GM12874 (cell line): ENCODE results near the gene ACTL7B.

Experiments used
- CTCF ChIP-seq: IDR thresholded peaks from 2 replicates; pipeline ENCODE4 v1.5.1; 2011; ENCODE audit warnings: low read depth, mild to moderate bottlenecking, control low read depth, low read length, moderate library complexity; ENCODE audit not compliant: insufficient read depth

Gene ACTL7B

GRCh38 chr9:108876425-108876824, 20.6 kb upstream of the ACTL7B start:
- TF ChIP-seq CTCF, result no peak

- no peak for TF ChIP-seq CTCF
Observed at GRCh38 chr9:108874058-108874788, 18.4 kb upstream of the ACTL7B start.

DNA sequence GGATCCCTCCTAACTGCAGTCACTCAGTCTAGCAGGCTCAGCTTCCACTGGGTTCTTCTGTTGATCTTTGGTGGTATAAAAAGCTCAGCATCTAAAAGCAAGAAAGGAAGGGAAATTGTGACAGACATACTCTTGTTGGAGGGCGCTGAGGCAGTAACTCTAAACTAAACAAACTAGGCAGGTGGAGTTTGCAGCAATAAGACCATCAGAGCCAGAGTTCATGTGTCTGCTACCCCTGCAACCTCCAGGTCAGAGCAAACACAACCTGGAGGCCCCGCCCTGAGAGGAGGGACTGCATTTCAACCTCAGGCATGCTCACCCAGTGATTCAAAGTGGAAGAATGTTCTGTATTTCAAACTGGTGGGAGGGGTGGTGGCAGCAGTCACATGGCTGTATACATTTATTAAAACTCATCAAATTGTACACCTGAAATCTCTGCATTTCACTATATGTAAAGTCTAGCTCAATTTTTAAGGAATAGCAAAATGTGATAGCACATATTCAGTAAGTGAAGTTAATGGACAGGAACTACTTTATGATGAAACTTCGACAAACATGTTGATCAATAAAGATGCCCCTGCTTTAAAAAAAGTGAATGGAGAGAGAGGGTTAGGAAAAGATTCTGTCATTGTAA, 13.4 kb upstream of the ACTL7B start:
- TF ChIP-seq CTCF, result no peak

DNA sequence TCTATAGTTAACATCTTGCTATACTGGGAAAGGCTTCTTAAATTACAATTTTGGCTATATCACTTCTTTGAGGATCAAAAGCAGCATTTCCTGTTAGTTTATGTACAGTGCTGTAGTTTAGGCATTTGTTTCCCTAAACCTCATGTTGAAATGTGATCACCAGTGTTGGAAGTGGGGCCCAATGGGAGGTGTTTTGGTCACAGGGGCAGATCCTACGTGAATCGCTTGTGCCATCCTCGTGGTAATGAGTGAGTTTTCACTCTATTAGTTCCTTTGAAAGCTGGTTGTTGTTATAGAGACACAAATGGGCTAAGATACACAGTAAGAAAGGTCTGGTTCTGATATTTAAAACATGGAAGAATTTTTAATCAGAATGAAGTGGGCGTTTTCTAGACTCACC, 12.0 kb upstream of the ACTL7B start:
- TF ChIP-seq CTCF, result no peak

DNA sequence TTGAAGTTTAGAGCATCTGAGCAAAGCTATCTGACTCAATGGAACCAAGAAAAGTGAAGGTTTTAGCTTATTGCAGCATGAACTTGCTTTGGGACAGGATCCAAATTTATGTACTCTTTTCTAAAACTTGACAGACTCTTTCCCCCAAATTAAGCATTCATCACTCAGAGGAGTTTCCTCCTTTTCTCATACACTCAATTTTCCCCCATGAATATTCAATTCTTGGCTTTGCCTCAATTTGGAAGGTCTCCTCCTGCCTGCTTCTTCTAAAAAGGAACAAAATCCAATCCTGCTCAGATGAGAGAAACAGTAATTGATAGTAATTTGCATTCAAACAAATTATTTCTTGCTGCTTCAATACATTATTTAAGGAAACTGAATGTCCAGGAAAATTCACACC, 11.3 kb upstream of the ACTL7B start:
- no peak for TF ChIP-seq CTCF

DNA sequence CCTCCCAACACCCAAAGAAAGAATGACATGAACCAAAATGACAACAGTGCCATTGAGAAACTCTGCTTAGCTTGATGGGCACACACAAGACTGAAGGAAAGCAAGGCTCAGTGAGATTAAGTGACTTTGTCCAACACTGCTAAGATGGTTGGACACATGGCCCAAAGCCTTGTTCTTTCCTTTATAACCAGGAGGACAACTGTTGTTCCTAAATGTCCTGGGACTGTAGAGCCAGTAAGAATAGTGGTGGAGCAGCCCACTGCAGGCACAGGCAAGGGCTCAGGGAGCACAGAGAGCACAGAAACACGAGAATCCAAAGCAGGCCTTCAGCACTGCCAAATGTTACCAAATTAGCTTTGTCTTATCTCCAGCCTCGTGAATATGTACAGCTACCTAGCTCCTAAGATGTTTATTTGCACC, 10.2 kb upstream of the ACTL7B start:
- no peak for TF ChIP-seq CTCF

DNA sequence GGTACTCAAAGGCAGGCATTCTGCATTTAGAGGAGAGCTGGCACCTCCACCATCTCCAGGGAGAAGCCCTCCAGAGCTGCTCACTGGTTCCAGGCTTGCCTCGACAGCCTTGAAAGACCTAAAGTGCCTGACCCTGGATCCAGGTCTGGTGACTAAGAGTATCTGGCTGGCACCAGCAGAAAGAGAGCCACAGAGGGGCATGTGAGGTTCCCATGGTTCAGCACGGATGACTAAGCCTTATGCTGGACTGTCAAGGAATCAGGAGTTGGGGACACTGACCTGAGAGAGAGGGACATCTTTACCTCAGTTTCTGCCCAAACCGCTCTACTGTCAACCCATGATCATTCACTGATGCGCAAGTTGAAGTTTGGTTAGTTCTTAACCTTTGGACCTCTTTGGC, 9.3 kb upstream of the ACTL7B start:
- TF ChIP-seq CTCF, result no peak
